Endothelial cell (in vitro differentiated cells): ENCODE data around the gene DCLK2. TPM values are rescaled to one million over a fixed set of nuclear protein-coding genes. Genes with fewer than 3 reads are reported as not detected.

Experiments
- DNase-seq: peaks from one replicate; pipeline ENCODE4 v3.0.0; 2021; ENCODE audit warnings: low spot score
- H3K27ac Mint-ChIP-seq: one replicate; pipeline ENCODE4 v1.8.0; 2021; ENCODE audit warnings: mixed read lengths, inconsistent platforms; ENCODE audit not compliant: unreplicated experiment
- H3K27me3 Mint-ChIP-seq: one replicate; pipeline ENCODE4 v1.8.0; 2021; ENCODE audit warnings: mild to moderate bottlenecking, moderate library complexity, mixed read lengths, inconsistent platforms; ENCODE audit not compliant: unreplicated experiment
- H3K36me3 Mint-ChIP-seq: one replicate; pipeline ENCODE4 v1.8.0; 2021; ENCODE audit warnings: mild to moderate bottlenecking, low read depth, mixed read lengths, inconsistent platforms; ENCODE audit not compliant: unreplicated experiment
- H3K4me1 Mint-ChIP-seq: one replicate; pipeline ENCODE4 v1.8.0; 2021; ENCODE audit warnings: mild to moderate bottlenecking, mixed read lengths, inconsistent platforms; ENCODE audit not compliant: unreplicated experiment
- H3K4me3 Mint-ChIP-seq: one replicate; pipeline ENCODE4 v1.8.0; 2021; ENCODE audit warnings: mild to moderate bottlenecking, mixed read lengths, inconsistent platforms; ENCODE audit not compliant: unreplicated experiment
- H3K9me3 Mint-ChIP-seq: one replicate; pipeline ENCODE4 v1.8.0; 2021; ENCODE audit warnings: mixed read lengths, inconsistent platforms; ENCODE audit not compliant: unreplicated experiment
- CTCF ChIP-seq: fragments of 200-600 bp; sonication (generic); IDR thresholded peaks from one replicate; pipeline ENCODE4 v1.5.0; 2021; ENCODE audit warnings: antibody characterized with exemption; ENCODE audit not compliant: unreplicated experiment
- total RNA-seq: library from RNA; stranded (reverse); fragmentation: NEBNext Ultra II Directional; extraction: Animal tissue kit (Norgen Biotek cat#: 25700); gene quantifications from one replicate; pipeline ENCODE4 v1.2.1, GENCODE V29; 2021; ENCODE audit not compliant: unreplicated experiment

DCLK2 gene
- total RNA-seq, 1 donor from 2014 or later = 7.8 TPM

GRCh38 chr4:150080875-150081274 lies 2.6 kb downstream of the DCLK2 start:
- H3K4me3 Mint-ChIP-seq = no peak overlapping the region

GRCh38 chr4:150082241-150082640 lies 4.0 kb downstream of the DCLK2 start:
- H3K27me3 Mint-ChIP-seq = peaks cover 8% of the 10 kb centered on the region
- no peak for TF ChIP-seq CTCF
- no peak for DNase-seq
- H3K4me3 Mint-ChIP-seq = no peak overlapping the region
- no peaks in the 10 kb centered on the region for H3K9me3 Mint-ChIP-seq
- no peaks in the 10 kb centered on the region for H3K4me1 Mint-ChIP-seq
- no peaks in the 10 kb centered on the region for H3K36me3 Mint-ChIP-seq
- no peak overlapping the region for H3K27ac Mint-ChIP-seq

More at GRCh38 chr4:150080875-150081274, 2.6 kb downstream of the DCLK2 start:
- Mint-ChIP-seq H3K27me3 (peaks cover 8% of the 10 kb centered on the region), H3K9me3 (no peaks in the 10 kb centered on the region), H3K27ac (no peak overlapping the region), H3K36me3 (no peaks in the 10 kb centered on the region), H3K4me1 (no peaks in the 10 kb centered on the region)
- TF ChIP-seq CTCF = no peak
- DNase-seq = no peak

GRCh38 chr4:150087006-150087405 lies 8.8 kb downstream of the DCLK2 start:
- H3K9me3 Mint-ChIP-seq = no peaks in the 10 kb centered on the region
- DNase-seq = no peak
- no peak for TF ChIP-seq CTCF
- H3K27ac Mint-ChIP-seq = no peak overlapping the region
- H3K4me1 Mint-ChIP-seq = no peaks in the 10 kb centered on the region
- H3K27me3 Mint-ChIP-seq = no peaks in the 10 kb centered on the region
- no peak overlapping the region for H3K4me3 Mint-ChIP-seq
- no peaks in the 10 kb centered on the region for H3K36me3 Mint-ChIP-seq

- Mint-ChIP-seq H3K9me3 (no peaks in the 10 kb centered on the region), H3K4me1 (no peaks in the 10 kb centered on the region), H3K27ac (no peak overlapping the region), H3K4me3 (no peak overlapping the region), H3K36me3 (no peaks in the 10 kb centered on the region), H3K27me3 (peaks cover 2% of the 10 kb centered on the region)
- no peak for TF ChIP-seq CTCF
- no peak for DNase-seq
Measured at GRCh38 chr4:150089732-150090131, 11.5 kb downstream of the DCLK2 start.

- H3K36me3 Mint-ChIP-seq = no peaks in the 10 kb centered on the region
- peaks cover 2% of the 10 kb centered on the region for H3K27me3 Mint-ChIP-seq
- DNase-seq = no peak
- H3K4me3 Mint-ChIP-seq = no peak overlapping the region
- no peak overlapping the region for H3K27ac Mint-ChIP-seq
- no peaks in the 10 kb centered on the region for H3K9me3 Mint-ChIP-seq
- no peak for TF ChIP-seq CTCF
- H3K4me1 Mint-ChIP-seq = no peaks in the 10 kb centered on the region
Measured at GRCh38 chr4:150090836-150091235, 12.6 kb downstream of the DCLK2 start.
